Karpas-422 (cell line): ENCODE data around the gene SLC22A14. TPM values are rescaled to one million over a fixed set of nuclear protein-coding genes. Genes with fewer than 3 reads are reported as not detected.

Source experiments
- DNase-seq: peaks from one replicate; pipeline ENCODE4 v3.0.0-alpha.2; 2015
- H2AFZ ChIP-seq: fragments of 200-600 bp; sonication (generic); 2 replicates; pipeline ENCODE4 v1.6.1; 2014; ENCODE audit warnings: antibody characterized with exemption, low read length, mixed read lengths
- H3K27ac ChIP-seq: fragments of 200-600 bp; sonication (generic); 2 replicates; pipeline ENCODE4 v1.5.1; 2014; ENCODE audit warnings: mild to moderate bottlenecking, low read length, moderate library complexity
- H3K27me3 ChIP-seq: fragments of 200-600 bp; sonication (generic); 2 replicates; pipeline ENCODE4 v1.6.1; 2014; ENCODE audit warnings: low read length, mixed read lengths
- H3K36me3 ChIP-seq: fragments of 200-600 bp; sonication (generic); 2 replicates; pipeline ENCODE4 v1.6.1; 2014; ENCODE audit warnings: low read length, mixed read lengths; ENCODE audit not compliant: insufficient read depth
- H3K4me1 ChIP-seq: fragments of 200-600 bp; sonication (generic); 2 replicates; pipeline ENCODE4 v1.6.1; 2014; ENCODE audit warnings: mild to moderate bottlenecking, low read length, mixed read lengths
- H3K4me2 ChIP-seq: fragments of 200-600 bp; sonication (generic); 2 replicates; pipeline ENCODE4 v1.6.1; 2014; ENCODE audit warnings: low read length, low read depth, mild to moderate bottlenecking; ENCODE audit not compliant: poor library complexity, severe bottlenecking
- H3K4me3 ChIP-seq: fragments of 200-600 bp; sonication (generic); 2 replicates; pipeline ENCODE4 v1.5.1; 2014; ENCODE audit warnings: mild to moderate bottlenecking, antibody characterized with exemption, low read length, mixed read lengths
- H3K79me2 ChIP-seq: fragments of 200-600 bp; sonication (generic); 2 replicates; pipeline ENCODE4 v1.6.1; 2014; ENCODE audit warnings: mild to moderate bottlenecking, low read length, mixed read lengths
- H3K9ac ChIP-seq: fragments of 200-600 bp; sonication (generic); 2 replicates; pipeline ENCODE4 v1.6.0; 2014; ENCODE audit warnings: low read length
- H3K9me2 ChIP-seq: fragments of 200-600 bp; sonication (generic), shearing (Covaris generic); replicated peaks from 2 replicates; pipeline ENCODE4 v1.6.0; 2014; ENCODE audit warnings: mild to moderate bottlenecking, low read length, moderate library complexity; ENCODE audit not compliant: insufficient read depth
- H3K9me3 ChIP-seq: fragments of 300-700, 200-600 bp; sonication (generic); 2 replicates; pipeline ENCODE4 v1.6.1; 2014; ENCODE audit warnings: low read length, mixed read lengths
- H4K20me1 ChIP-seq: fragments of 200-600 bp; sonication (generic); 2 replicates; pipeline ENCODE4 v1.6.1; 2014; ENCODE audit warnings: mild to moderate bottlenecking, antibody characterized with exemption, low read length, low read depth; ENCODE audit not compliant: insufficient read depth
- total RNA-seq: library from RNA; depleted of rRNA; stranded (reverse); fragments of >200 nt; shearing (Covaris generic); gene quantifications from 2 replicates; pipeline ENCODE4 v1.2.3, GENCODE V29; 2014; ENCODE audit warnings: low replicate concordance

SLC22A14 gene
- total RNA-seq, 1 experiment from 2014 or later = not detected

DNA sequence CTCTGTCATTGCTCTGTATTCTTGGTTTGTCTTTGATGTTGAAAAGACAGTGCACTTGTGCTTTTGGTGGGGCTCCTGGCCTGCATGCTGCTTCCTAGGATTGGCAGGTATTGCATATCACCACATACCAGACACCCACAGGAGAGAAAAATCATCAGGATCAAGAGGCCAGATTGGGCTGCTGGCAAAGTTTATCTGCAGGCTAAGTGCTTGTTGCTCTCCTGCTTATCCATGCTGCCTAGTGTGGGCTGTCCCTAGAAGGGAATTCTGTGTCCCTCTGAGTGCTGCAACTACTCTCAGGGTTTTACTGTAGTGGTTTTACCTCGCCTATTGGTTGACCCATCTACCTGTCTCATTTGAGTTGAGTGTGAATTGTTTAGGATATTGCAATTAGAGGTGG lies 17.3 kb upstream of the SLC22A14 start:
- Histone ChIP-seq H3K36me3 (peaks cover 10% of the 10 kb centered on the region; the same call in 1 of the 2 replicates), H3K9me2 (no peaks in the 10 kb centered on the region), H3K4me2 (no peak overlapping the region), H3K27me3 (no peaks in the 10 kb centered on the region), H3K9me3 (no peaks in the 10 kb centered on the region), H3K4me1 (no peaks in the 10 kb centered on the region), H3K79me2 (0 out of 2 replicates have a peak, but pooled peaks cover 2% of the 10 kb centered on the region), H3K4me3 (no peak overlapping the region), H3K27ac (no peak overlapping the region), H3K9ac (no peak overlapping the region), H2AFZ (no peak overlapping the region), H4K20me1 (no peaks in the 10 kb centered on the region)
- no peak for DNase-seq

DNA sequence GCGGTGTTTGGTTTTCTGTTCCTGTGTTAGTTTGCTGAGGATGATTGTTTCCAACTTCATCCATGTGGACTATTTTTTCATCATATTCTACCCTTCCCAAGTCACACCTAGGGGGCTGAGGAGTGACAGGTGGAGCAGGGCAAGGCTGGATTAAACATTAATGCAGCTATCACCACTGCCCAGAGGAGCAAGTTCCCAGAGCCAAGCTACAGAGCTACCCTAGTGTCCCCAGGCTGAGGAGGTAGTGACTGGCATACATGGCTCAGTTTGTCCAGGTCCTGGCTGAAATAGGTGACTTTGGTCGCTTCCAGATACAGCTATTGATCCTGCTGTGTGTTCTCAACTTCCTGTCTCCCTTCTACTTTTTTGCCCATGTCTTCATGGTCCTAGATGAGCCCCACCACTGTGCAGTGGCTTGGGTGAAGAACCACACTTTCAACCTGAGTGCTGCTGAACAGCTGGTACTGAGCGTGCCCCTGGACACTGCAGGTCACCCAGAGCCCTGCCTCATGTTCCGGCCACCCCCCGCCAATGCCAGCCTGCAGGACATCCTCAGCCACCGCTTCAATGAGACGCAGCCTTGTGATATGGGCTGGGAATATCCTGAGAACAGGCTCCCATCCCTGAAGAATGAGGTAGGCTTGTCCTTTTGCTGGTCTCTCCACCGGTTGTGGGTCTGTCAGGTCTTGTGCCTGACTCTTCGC lies 16.3 kb upstream of the SLC22A14 start, which contains the start of gene SLC22A13:
Gene SLC22A13, plus strand, starts transcription at position 209 of the 704 bp plus-strand sequence. Its CDS starts 49 bp downstream, at position 258.
- no peak within 1 kb of the TSS for H3K4me3 ChIP-seq
- no peak within 1 kb of the TSS for H3K9ac ChIP-seq
- H3K9me2 ChIP-seq = no peaks in the 10 kb centered on the region
- no peaks in the 10 kb centered on the region for H3K4me1 ChIP-seq
- no peak within 1 kb of the TSS for H2AFZ ChIP-seq
- DNase-seq = no peak
- H4K20me1 ChIP-seq = no peaks in the 10 kb centered on the region
- H3K79me2 ChIP-seq = no peaks in the 10 kb centered on the region
- no peaks in the 10 kb centered on the region for H3K9me3 ChIP-seq
- no peaks in the 10 kb centered on the region for H3K27me3 ChIP-seq
- H3K36me3 ChIP-seq = peaks cover 2% of the 10 kb centered on the region; the same call in 1 of the 2 replicates
- no peak within 1 kb of the TSS for H3K27ac ChIP-seq
- no peak within 1 kb of the TSS for H3K4me2 ChIP-seq

GRCh38 chr3:38266810-38267209 lies 15.3 kb upstream of the SLC22A14 start:
- no peaks in the 10 kb centered on the region for H4K20me1 ChIP-seq
- no peak for DNase-seq

GRCh38 chr3:38267662-38268061 lies 14.4 kb upstream of the SLC22A14 start:
- H3K4me1 ChIP-seq = peaks cover 12% of the 10 kb centered on the region
- H3K36me3 ChIP-seq = no peaks in the 10 kb centered on the region
- no peak for DNase-seq
- H3K4me2 ChIP-seq = no peak overlapping the region
- no peak overlapping the region for H2AFZ ChIP-seq
- no peaks in the 10 kb centered on the region for H3K9me3 ChIP-seq
- no peak overlapping the region for H3K27ac ChIP-seq
- no peaks in the 10 kb centered on the region for H3K79me2 ChIP-seq
- H3K9ac ChIP-seq = no peak overlapping the region
- H3K27me3 ChIP-seq = no peaks in the 10 kb centered on the region
- no peaks in the 10 kb centered on the region for H4K20me1 ChIP-seq
- no peak overlapping the region for H3K4me3 ChIP-seq
- no peaks in the 10 kb centered on the region for H3K9me2 ChIP-seq

More at GRCh38 chr3:38266810-38267209, 15.3 kb upstream of the SLC22A14 start:
- no peak overlapping the region for H3K4me2 ChIP-seq
- no peaks in the 10 kb centered on the region for H3K36me3 ChIP-seq
- H3K9me2 ChIP-seq = no peaks in the 10 kb centered on the region
- H3K9me3 ChIP-seq = no peaks in the 10 kb centered on the region
- no peak overlapping the region for H2AFZ ChIP-seq
- no peak overlapping the region for H3K4me3 ChIP-seq
- no peaks in the 10 kb centered on the region for H3K79me2 ChIP-seq
- peaks cover 4% of the 10 kb centered on the region for H3K4me1 ChIP-seq
- no peaks in the 10 kb centered on the region for H3K27me3 ChIP-seq
- H3K9ac ChIP-seq = no peak overlapping the region
- no peak overlapping the region for H3K27ac ChIP-seq

DNA sequence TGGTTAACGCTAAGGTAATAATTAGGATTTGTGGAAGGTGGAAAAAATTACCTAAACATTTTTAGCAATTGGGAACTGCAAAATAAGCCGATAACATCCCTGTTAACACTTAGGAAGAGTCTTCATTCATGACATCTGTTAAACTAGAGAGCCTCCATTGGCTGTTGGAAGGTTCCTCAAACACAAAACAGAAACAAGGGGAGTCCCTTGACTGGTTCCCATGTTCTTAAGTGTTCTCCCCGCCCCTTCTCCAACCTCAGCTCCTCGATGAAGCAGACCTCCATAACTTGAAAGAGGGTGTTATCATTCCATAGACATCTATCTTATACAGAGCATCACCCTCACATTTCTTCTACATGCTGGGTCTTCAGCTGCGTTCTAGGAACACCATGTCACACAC lies 14.0 kb upstream of the SLC22A14 start:
- H3K9me3 ChIP-seq = no peaks in the 10 kb centered on the region
- H3K9ac ChIP-seq = no peak overlapping the region
- no peak overlapping the region for H3K4me2 ChIP-seq
- H3K36me3 ChIP-seq = no peaks in the 10 kb centered on the region
- no peak overlapping the region for H3K4me3 ChIP-seq
- no peak for DNase-seq
- H3K27ac ChIP-seq = no peak overlapping the region
- no peaks in the 10 kb centered on the region for H3K79me2 ChIP-seq
- H4K20me1 ChIP-seq = no peaks in the 10 kb centered on the region
- no peaks in the 10 kb centered on the region for H3K27me3 ChIP-seq
- H3K4me1 ChIP-seq = peaks cover 17% of the 10 kb centered on the region
- no peaks in the 10 kb centered on the region for H3K9me2 ChIP-seq
- no peak overlapping the region for H2AFZ ChIP-seq

DNA sequence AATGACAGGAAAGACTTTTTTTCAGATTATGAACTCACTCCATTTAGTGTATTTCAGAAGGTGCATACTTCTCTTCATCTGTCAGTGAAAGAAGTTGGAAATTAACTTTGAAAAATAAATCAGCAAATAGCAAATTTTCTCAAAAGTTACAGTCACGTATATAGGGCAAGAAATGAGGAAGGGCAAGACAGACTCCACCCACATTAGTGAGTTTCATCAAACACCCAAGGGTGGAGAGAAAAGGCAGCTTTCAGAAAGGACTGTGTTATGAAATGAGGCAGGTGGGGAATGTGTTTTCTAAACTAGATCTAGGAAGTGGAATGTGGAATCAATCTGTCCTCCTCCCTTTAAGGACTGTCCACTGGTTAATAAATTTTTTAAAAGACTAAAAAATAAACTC lies 13.6 kb upstream of the SLC22A14 start:
- no peaks in the 10 kb centered on the region for H4K20me1 ChIP-seq
- H3K9me3 ChIP-seq = no peaks in the 10 kb centered on the region
- H2AFZ ChIP-seq = no peak overlapping the region
- peaks cover 19% of the 10 kb centered on the region for H3K4me1 ChIP-seq
- no peak overlapping the region for H3K4me3 ChIP-seq
- no peaks in the 10 kb centered on the region for H3K36me3 ChIP-seq
- no peaks in the 10 kb centered on the region for H3K27me3 ChIP-seq
- H3K9ac ChIP-seq = no peak overlapping the region
- H3K9me2 ChIP-seq = no peaks in the 10 kb centered on the region
- H3K4me2 ChIP-seq = no peak overlapping the region
- DNase-seq = no peak
- no peak overlapping the region for H3K27ac ChIP-seq
- H3K79me2 ChIP-seq = no peaks in the 10 kb centered on the region

DNA sequence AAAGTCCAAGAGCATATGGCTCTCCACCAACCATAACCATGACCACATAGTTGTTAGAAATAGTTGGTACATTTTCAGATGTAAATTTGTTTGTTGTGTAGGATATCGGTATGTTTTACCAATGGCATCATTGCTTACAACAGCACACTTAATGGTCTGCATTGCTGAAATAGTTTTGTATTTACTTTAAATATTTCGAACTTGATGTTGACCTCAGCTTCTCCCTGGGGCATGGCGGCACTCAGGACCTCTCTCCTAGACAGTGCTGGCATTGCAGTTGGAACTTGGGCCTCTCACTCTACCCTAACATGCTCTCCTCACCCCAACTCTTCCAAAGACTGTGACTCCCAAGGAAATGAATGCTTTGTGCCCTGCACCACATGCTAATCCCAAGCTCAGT lies 11.5 kb upstream of the SLC22A14 start:
- Histone ChIP-seq H3K27ac (no peak overlapping the region), H2AFZ (no peak overlapping the region), H3K4me1 (peaks cover 19% of the 10 kb centered on the region), H3K4me3 (no peak overlapping the region), H3K27me3 (no peaks in the 10 kb centered on the region), H3K79me2 (no peaks in the 10 kb centered on the region), H4K20me1 (no peaks in the 10 kb centered on the region), H3K9me3 (no peaks in the 10 kb centered on the region), H3K9ac (no peak overlapping the region), H3K9me2 (no peaks in the 10 kb centered on the region), H3K36me3 (no peaks in the 10 kb centered on the region), H3K4me2 (no peak overlapping the region)
- DNase-seq = no peak

- Histone ChIP-seq H3K27ac (no peak overlapping the region), H3K9me3 (no peaks in the 10 kb centered on the region), H3K27me3 (no peaks in the 10 kb centered on the region), H3K79me2 (no peaks in the 10 kb centered on the region), H4K20me1 (no peaks in the 10 kb centered on the region), H2AFZ (no peak overlapping the region), H3K9me2 (no peaks in the 10 kb centered on the region), H3K4me1 (peaks cover 19% of the 10 kb centered on the region), H3K36me3 (no peaks in the 10 kb centered on the region; the same call in 1 of the 2 replicates), H3K4me2 (no peak overlapping the region), H3K9ac (no peak overlapping the region), H3K4me3 (no peak overlapping the region)
- DNase-seq = no peak
These were observed 10.5 kb upstream of the SLC22A14 start for GRCh38 chr3:38271553-38271952.
